Fibroblast of lung (primary cell): ENCODE results near the gene DGKZ.

Experiments used
- EZH2 ChIP-seq: IDR thresholded peaks from 2 replicates; pipeline ENCODE4 v1.5.1; 2012; ENCODE audit warnings: low read length, control low read depth, mild to moderate bottlenecking; ENCODE audit errors: missing control alignments
- TF ChIP-seq, protein P1 (sequence below), 2 donors: IDR thresholded peaks in 1 of 2; conservative IDR thresholded peaks in 1 of 2; 1 replicate in 1 of 2; 2 replicates in 1 of 2; pipeline ENCODE4 v1.5.1; 2011 to 2012; ENCODE audit warnings: low read length in 2 of 2, control low read depth in 1 of 2, inconsistent platforms in 1 of 2, low read depth in 1 of 2, mild to moderate bottlenecking in 1 of 2

DNA sequence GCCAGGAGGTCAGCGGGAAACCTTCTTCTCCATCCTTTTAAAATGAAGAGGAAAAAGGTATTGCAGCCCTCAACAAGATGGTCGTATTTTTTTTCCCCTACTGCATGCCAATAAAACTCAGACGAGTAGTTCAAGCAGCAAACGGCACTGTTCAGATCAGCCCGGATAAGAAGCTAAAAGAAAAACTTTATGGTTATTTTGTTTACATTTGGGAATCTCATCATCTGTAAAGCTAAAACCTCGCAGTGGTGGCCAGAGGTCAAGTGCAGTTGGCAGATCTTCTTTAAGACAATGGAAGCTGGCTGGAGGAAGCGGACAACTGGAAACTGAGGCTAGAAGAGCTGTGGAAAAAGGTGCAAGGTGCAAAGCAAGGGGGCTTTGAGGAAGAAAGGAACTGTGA, 75.3 kb downstream of the DGKZ start:
- TF ChIP-seq, protein P1, sequence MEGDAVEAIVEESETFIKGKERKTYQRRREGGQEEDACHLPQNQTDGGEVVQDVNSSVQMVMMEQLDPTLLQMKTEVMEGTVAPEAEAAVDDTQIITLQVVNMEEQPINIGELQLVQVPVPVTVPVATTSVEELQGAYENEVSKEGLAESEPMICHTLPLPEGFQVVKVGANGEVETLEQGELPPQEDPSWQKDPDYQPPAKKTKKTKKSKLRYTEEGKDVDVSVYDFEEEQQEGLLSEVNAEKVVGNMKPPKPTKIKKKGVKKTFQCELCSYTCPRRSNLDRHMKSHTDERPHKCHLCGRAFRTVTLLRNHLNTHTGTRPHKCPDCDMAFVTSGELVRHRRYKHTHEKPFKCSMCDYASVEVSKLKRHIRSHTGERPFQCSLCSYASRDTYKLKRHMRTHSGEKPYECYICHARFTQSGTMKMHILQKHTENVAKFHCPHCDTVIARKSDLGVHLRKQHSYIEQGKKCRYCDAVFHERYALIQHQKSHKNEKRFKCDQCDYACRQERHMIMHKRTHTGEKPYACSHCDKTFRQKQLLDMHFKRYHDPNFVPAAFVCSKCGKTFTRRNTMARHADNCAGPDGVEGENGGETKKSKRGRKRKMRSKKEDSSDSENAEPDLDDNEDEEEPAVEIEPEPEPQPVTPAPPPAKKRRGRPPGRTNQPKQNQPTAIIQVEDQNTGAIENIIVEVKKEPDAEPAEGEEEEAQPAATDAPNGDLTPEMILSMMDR (conservative IDR thresholded peaks at IDR 0.05 in 1 of 2, IDR thresholded peaks at IDR 0.05 in 1 of 2; ENCODE audit: low read depth in 1 of 2, low read length in 2 of 2): no peak
- no peak for TF ChIP-seq EZH2
